GM18520 (cell line): ENCODE data around the gene GAB4.

Experiments used
- ATAC-seq: cut with Tn5 transposase; IDR thresholded peaks from one replicate; pipeline ENCODE4 v1.9.1; 2021; ENCODE audit not compliant: unreplicated experiment

GAB4 gene

GRCh38 chr22:16988257-16988656 lies 19.8 kb downstream of the GAB4 start:
- ATAC-seq, result no peak

GRCh38 chr22:16987822-16988221 lies 20.2 kb downstream of the GAB4 start:
- ATAC-seq, result no peak

GRCh38 chr22:16975155-16975885 lies 32.7 kb downstream of the GAB4 start:
- ATAC-seq, result no peak

DNA sequence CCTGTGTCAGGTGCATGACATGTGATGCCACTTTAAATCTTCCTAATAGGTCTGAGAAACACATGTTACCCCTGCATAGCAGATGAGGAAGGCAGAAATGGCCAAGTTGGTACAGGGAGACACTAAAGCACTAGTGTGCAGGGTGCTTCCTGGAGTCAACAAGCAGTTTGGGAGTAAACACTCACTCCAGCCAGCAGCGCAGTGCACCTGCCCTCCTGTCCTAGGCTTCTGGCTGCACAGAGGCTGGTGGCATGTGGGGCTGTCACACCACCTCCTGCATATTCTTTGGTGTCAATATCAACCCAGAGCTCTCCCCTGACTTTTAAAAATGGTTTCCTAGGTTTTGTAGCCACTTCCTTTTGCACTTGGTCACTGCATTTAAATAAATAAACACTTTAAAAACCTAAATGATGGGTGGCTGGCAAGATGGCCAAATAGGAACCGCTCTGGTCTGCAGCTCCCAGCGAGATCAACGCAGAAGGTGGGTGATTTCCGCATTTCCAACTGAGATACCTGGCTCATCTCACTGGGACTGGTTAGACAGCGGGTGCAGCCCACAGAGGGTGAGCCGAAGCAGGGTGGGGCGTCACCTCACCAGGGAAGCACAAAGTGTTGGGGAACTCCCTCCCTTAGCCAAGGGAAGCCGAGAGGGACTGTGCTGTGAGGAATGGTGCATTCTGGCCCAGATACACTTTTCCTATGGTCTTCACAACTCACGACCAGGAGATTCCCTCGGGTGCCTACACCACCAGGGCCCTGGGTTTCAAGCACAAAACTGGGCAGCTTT lies 33.5 kb downstream of the GAB4 start:
- no peak for ATAC-seq

- ATAC-seq, result no peak
These were observed 34.3 kb downstream of the GAB4 start for GRCh38 chr22:16973591-16974297.

DNA sequence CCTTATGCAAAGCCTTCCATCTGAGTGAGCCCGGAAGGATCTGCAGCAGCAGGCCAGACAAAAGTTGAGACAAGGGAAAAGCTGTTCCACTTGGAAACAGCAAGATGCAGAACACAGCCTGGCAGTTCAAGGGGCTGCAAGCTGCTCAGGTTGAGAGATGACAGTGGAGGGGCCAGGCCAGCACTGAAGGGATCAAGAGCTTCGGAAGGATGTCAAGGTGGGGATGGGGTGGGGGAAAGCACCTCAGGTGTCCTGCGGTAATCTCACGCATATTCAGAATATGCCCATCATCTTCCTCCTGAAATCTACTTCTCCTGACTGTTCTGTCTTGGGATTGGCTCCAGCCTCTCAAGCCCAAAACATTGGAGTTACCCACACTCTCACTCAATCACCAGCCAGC lies 35.7 kb downstream of the GAB4 start:
- ATAC-seq, result no peak

- ATAC-seq, result no peak
These were observed 37.6 kb downstream of the GAB4 start for GRCh38 chr22:16970446-16970845.

- ATAC-seq, result no peak
These were observed 38.3 kb downstream of the GAB4 start for GRCh38 chr22:16969508-16970327.

- ATAC-seq, result no peak
These were observed 39.8 kb downstream of the GAB4 start for GRCh38 chr22:16968218-16968595.

- ATAC-seq, result no peak
These were observed 40.4 kb downstream of the GAB4 start for GRCh38 chr22:16967453-16968217.

DNA sequence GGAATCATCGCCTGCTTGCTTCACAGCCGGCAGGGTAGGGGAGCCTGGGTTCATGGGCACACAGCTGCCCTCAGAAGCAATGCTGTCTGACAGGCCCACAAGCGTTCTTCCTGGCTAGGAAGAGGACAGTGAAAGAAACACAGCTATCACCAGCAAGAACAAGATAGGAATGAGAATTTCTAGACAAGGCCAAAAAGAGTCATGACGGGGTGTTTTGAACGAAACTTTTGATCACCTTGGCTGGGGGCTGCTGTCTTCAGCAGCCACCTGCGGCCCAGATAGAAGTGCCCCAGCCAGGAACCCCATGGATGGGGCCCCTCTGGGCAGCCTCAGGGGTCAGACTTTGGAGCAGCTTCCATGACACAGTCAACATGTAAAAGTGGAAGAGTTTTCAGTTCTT lies 41.8 kb downstream of the GAB4 start:
- no peak for ATAC-seq

DNA sequence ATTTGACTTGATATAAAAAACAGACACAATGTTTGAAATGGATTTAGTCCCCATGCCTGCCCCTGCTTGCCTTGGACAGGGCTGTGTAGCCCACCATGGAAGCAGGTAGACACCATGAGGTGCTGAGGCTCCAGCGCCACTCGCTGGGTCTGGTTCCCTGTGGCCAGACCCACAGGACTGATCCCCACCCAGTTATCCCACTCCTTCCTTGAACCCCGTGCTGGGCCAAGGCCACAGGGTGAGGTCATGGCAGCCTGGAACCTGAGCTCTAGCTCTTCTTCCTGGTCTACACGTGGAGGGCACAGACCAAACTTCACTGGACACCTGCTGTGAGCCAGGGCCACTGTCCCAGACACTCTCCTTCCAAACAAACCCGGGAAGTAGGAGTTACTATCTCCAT lies 42.5 kb downstream of the GAB4 start:
- no peak for ATAC-seq

DNA sequence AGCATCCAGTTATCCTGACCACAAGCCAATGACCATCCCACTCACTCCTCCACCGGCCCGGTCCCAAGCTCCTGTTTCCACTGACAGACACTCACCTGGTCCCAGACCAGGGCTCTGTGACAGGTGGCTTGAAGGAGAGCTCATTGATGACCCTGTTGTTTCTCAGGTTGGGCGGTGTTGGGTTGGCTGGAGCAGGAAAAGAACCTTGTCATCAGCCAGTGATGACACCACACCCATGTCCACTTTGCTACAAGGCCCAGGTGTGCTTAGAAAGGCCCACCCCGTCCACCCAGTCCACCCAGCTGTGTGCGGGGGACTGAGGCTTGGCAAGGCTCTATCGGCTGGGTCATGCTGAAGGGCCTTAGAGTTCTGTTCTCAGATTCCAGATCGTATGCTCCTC lies 42.9 kb downstream of the GAB4 start:
- ATAC-seq, result no peak

GRCh38 chr22:16964366-16964765 lies 43.7 kb downstream of the GAB4 start:
- no peak for ATAC-seq

GRCh38 chr22:16963189-16963945 lies 44.7 kb downstream of the GAB4 start:
- no peak for ATAC-seq

DNA sequence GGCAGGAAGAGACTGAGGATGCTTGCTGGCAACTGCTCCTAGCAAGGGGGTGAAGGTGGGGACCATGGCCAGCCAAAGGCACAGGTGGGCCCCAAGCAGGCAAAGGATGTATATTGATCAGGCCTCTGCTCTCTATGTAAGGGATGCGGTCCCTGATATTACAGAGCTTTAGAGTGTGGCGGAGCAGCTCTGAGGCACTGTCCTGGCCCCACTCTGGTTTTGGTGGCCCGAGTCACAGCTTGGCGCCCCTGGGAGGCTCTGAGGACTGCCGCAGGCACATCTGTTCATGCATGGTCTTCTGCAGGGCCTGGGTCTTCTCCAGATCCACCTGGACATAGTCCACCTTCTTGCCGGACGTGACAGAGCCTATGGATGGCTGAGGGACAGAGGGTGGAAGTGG lies 45.5 kb downstream of the GAB4 start:
- ATAC-seq, result no peak

GRCh38 chr22:16961477-16962186 lies 46.4 kb downstream of the GAB4 start:
- ATAC-seq, result no peak

DNA sequence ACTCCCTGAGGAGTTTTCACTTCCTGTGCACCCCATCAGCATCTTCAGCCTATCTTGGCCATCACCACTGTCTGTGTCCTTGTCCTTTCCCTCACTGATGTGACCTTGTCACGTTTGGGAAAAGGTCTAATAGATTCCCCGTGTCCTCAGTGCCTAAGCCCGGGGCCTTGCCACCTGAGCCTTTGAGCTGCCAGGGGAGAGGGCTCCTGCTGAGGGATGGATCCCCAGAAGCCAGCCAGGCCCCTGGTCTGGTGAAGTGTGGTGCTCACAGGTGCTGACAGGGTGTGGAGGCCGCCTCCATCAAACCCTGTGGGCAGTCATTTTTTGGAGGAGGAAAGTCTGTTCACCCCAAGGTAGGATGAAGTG lies 47.2 kb downstream of the GAB4 start:
- no peak for ATAC-seq

- no peak for ATAC-seq
These were observed 47.7 kb downstream of the GAB4 start for GRCh38 chr22:16960220-16960883.
